Brain microvascular endothelial cell (primary cell): ENCODE results near the gene NCOA7.

Source experiments
- DNase-seq: peaks from one replicate; pipeline ENCODE4 v3.0.0-alpha.2; 2020
- H3K27ac ChIP-seq: fragments of 250-450 bp; sonication (Bioruptor Pico); 2 replicates; pipeline ENCODE4 v1.5.1; 2020; ENCODE audit warnings: mild to moderate bottlenecking, moderate library complexity
- H3K27me3 ChIP-seq: fragments of 250-450 bp; sonication (Bioruptor Pico); replicated peaks from 2 replicates; pipeline ENCODE4 v1.5.1; 2020; ENCODE audit warnings: mild to moderate bottlenecking
- H3K36me3 ChIP-seq: fragments of 250-450 bp; sonication (Bioruptor Pico); replicated peaks from 2 replicates; pipeline ENCODE4 v1.5.1; 2020; ENCODE audit warnings: mild to moderate bottlenecking
- H3K4me3 ChIP-seq: 2 replicates; pipeline ENCODE4 v1.5.1; 2011; ENCODE audit warnings: low read depth, mild to moderate bottlenecking, control low read depth, low read length, moderate library complexity
- CTCF ChIP-seq: IDR thresholded peaks from 2 replicates; pipeline ENCODE4 v1.5.1; 2011; ENCODE audit warnings: low read depth, mild to moderate bottlenecking, moderate library complexity, low read length, control low read depth, inconsistent platforms; ENCODE audit errors: missing control alignments
- in situ Hi-C: cut with HindIII; loops from 2 replicates; pipeline ENCODE4 v1.10.0; 2017; ENCODE audit warnings: low sequenced_read_pairs, low pct_ligation_motif_present

Gene NCOA7, protein sequence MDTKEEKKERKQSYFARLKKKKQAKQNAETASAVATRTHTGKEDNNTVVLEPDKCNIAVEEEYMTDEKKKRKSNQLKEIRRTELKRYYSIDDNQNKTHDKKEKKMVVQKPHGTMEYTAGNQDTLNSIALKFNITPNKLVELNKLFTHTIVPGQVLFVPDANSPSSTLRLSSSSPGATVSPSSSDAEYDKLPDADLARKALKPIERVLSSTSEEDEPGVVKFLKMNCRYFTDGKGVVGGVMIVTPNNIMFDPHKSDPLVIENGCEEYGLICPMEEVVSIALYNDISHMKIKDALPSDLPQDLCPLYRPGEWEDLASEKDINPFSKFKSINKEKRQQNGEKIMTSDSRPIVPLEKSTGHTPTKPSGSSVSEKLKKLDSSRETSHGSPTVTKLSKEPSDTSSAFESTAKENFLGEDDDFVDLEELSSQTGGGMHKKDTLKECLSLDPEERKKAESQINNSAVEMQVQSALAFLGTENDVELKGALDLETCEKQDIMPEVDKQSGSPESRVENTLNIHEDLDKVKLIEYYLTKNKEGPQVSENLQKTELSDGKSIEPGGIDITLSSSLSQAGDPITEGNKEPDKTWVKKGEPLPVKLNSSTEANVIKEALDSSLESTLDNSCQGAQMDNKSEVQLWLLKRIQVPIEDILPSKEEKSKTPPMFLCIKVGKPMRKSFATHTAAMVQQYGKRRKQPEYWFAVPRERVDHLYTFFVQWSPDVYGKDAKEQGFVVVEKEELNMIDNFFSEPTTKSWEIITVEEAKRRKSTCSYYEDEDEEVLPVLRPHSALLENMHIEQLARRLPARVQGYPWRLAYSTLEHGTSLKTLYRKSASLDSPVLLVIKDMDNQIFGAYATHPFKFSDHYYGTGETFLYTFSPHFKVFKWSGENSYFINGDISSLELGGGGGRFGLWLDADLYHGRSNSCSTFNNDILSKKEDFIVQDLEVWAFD

GRCh38 chr6:125790358-125791150 lies at the start of gene NCOA7:
Gene NCOA7, plus strand, starts transcription at chr6:125790960. Its CDS starts 24,395 bp downstream, at chr6:125815355.
- in situ Hi-C loops = loop anchor here (25.0 kb wide), 1 partner anchor 172 kb away; the partner anchor contains the start of gene HINT3
- H3K27ac ChIP-seq = peak within 1 kb of the TSS; percentile 93
- DNase-seq = peak; percentile 48
- H3K27me3 ChIP-seq = no peaks in the 10 kb centered on the region
- TF ChIP-seq CTCF = no peak
- H3K36me3 ChIP-seq = no peaks in the 10 kb centered on the region
- H3K4me3 ChIP-seq = peak within 1 kb of the TSS; percentile 80

- no peak for DNase-seq
- no peak overlapping the region for H3K4me3 ChIP-seq
- no peak overlapping the region for H3K27ac ChIP-seq
- TF ChIP-seq CTCF = no peak
- no peaks in the 10 kb centered on the region for H3K27me3 ChIP-seq
- H3K36me3 ChIP-seq = no peaks in the 10 kb centered on the region
- in situ Hi-C loops = no loop called here
Measured at GRCh38 chr6:125741336-125741735, 49.4 kb upstream of the NCOA7 start.

- H3K36me3 ChIP-seq = no peaks in the 10 kb centered on the region
- DNase-seq = no peak
- no peak overlapping the region for H3K4me3 ChIP-seq
- in situ Hi-C loops = no loop called here
- no peak for TF ChIP-seq CTCF
- no peak overlapping the region for H3K27ac ChIP-seq
- no peaks in the 10 kb centered on the region for H3K27me3 ChIP-seq
Measured at GRCh38 chr6:125742024-125742423, 48.7 kb upstream of the NCOA7 start.

- no peak overlapping the region for H3K4me3 ChIP-seq
- no peak for DNase-seq
- no peak overlapping the region for H3K27ac ChIP-seq
- TF ChIP-seq CTCF = no peak
- in situ Hi-C loops = no loop called here
- H3K27me3 ChIP-seq = no peaks in the 10 kb centered on the region
- H3K36me3 ChIP-seq = no peaks in the 10 kb centered on the region
Measured at GRCh38 chr6:125742464-125743120, 48.2 kb upstream of the NCOA7 start.

- Histone ChIP-seq H3K27me3 (no peaks in the 10 kb centered on the region), H3K36me3 (no peaks in the 10 kb centered on the region), H3K4me3 (no peak overlapping the region), H3K27ac (no peak overlapping the region)
- no peak for DNase-seq
- in situ Hi-C loops = no loop called here
- TF ChIP-seq CTCF = no peak
Measured at GRCh38 chr6:125743604-125744003, 47.2 kb upstream of the NCOA7 start.
